ENCODE data around the gene MLLT3.

The MLLT3 gene

GRCh38 chr9:20618361-20618802 is 3.9 kb downstream of the MLLT3 start:
- no peaks in the 10 kb centered on the region for H3K9me3 Mint-ChIP-seq
- no peak overlapping the region for H3K4me3 Mint-ChIP-seq
- peaks cover 34% of the 10 kb centered on the region for H3K36me3 Mint-ChIP-seq
- no peak overlapping the region for H3K27ac Mint-ChIP-seq
- ATAC-seq: no peak
- no peak for DNase-seq (ENCODE audit: low spot score in 2 of 2)
- H3K4me1 Mint-ChIP-seq: peaks cover 36% of the 10 kb centered on the region

GRCh38 chr9:20616808-20617207 is 5.5 kb downstream of the MLLT3 start:
- Mint-ChIP-seq H3K4me3 (no peak overlapping the region), H3K4me1 (peaks cover 38% of the 10 kb centered on the region), H3K27ac (no peak overlapping the region), H3K36me3 (peaks cover 22% of the 10 kb centered on the region), H3K9me3 (no peaks in the 10 kb centered on the region)
- DNase-seq (ENCODE audit: low spot score in 2 of 2) (no peak), ATAC-seq (no peak)

GRCh38 chr9:20614602-20615216 is 7.6 kb downstream of the MLLT3 start:
- Mint-ChIP-seq H3K4me1 (peaks cover 31% of the 10 kb centered on the region), H3K27ac (no peak overlapping the region), H3K9me3 (no peaks in the 10 kb centered on the region), H3K4me3 (no peak overlapping the region), H3K36me3 (peaks cover 1% of the 10 kb centered on the region)
- DNase-seq (ENCODE audit: low spot score in 2 of 2) (no peak), ATAC-seq (no peak)

GRCh38 chr9:20611691-20612287 is 10.5 kb downstream of the MLLT3 start:
- DNase-seq (ENCODE audit: low spot score in 2 of 2): no peak
- no peak for ATAC-seq
- Mint-ChIP-seq H3K4me3 (no peak overlapping the region), H3K9me3 (no peaks in the 10 kb centered on the region), H3K36me3 (no peaks in the 10 kb centered on the region), H3K4me1 (peaks cover 31% of the 10 kb centered on the region), H3K27ac (no peak overlapping the region)

GRCh38 chr9:20610591-20610990 is 11.7 kb downstream of the MLLT3 start:
- H3K9me3 Mint-ChIP-seq: no peaks in the 10 kb centered on the region

GRCh38 chr9:20608582-20608981 is 13.7 kb downstream of the MLLT3 start:
- ATAC-seq (no peak), DNase-seq (ENCODE audit: low spot score in 2 of 2) (no peak)
- H3K36me3 Mint-ChIP-seq: no peaks in the 10 kb centered on the region
- H3K27ac Mint-ChIP-seq: no peak overlapping the region
- H3K4me3 Mint-ChIP-seq: no peak overlapping the region
- H3K4me1 Mint-ChIP-seq: peaks cover 38% of the 10 kb centered on the region
- no peaks in the 10 kb centered on the region for H3K9me3 Mint-ChIP-seq

More at GRCh38 chr9:20610591-20610990, 11.7 kb downstream of the MLLT3 start:
- no peak overlapping the region for H3K27ac Mint-ChIP-seq
- H3K36me3 Mint-ChIP-seq: no peaks in the 10 kb centered on the region
- no peak overlapping the region for H3K4me3 Mint-ChIP-seq
- ATAC-seq (no peak), DNase-seq (ENCODE audit: low spot score in 2 of 2) (no peak)
- peaks cover 39% of the 10 kb centered on the region for H3K4me1 Mint-ChIP-seq

- Mint-ChIP-seq H3K27ac (no peak overlapping the region), H3K4me1 (peaks cover 41% of the 10 kb centered on the region), H3K36me3 (no peaks in the 10 kb centered on the region), H3K4me3 (no peak overlapping the region), H3K9me3 (no peaks in the 10 kb centered on the region)
- DNase-seq (ENCODE audit: low spot score in 2 of 2): no peak
- ATAC-seq: no peak
Observed at GRCh38 chr9:20606652-20607051, 15.6 kb downstream of the MLLT3 start.

- no peak overlapping the region for H3K27ac Mint-ChIP-seq
- peak overlapping the region; percentile 6 for H3K4me3 Mint-ChIP-seq
- no peak for ATAC-seq
- no peak for DNase-seq (ENCODE audit: low spot score in 2 of 2)
- H3K36me3 Mint-ChIP-seq: no peaks in the 10 kb centered on the region
- H3K4me1 Mint-ChIP-seq: peaks cover 39% of the 10 kb centered on the region
- H3K9me3 Mint-ChIP-seq: no peaks in the 10 kb centered on the region
Observed at GRCh38 chr9:20604562-20604961, 17.7 kb downstream of the MLLT3 start.

GRCh38 chr9:20603524-20604268 is 18.6 kb downstream of the MLLT3 start:
- no peak overlapping the region for H3K4me3 Mint-ChIP-seq
- peaks cover 36% of the 10 kb centered on the region for H3K4me1 Mint-ChIP-seq

GRCh38 chr9:20601292-20601691 is 21.0 kb downstream of the MLLT3 start:
- Mint-ChIP-seq H3K4me3 (no peak overlapping the region), H3K36me3 (no peaks in the 10 kb centered on the region), H3K27ac (no peak overlapping the region), H3K9me3 (no peaks in the 10 kb centered on the region), H3K4me1 (peaks cover 28% of the 10 kb centered on the region)
- ATAC-seq (no peak), DNase-seq (ENCODE audit: low spot score in 2 of 2) (no peak)

More at GRCh38 chr9:20603524-20604268, 18.6 kb downstream of the MLLT3 start:
- no peak overlapping the region for H3K27ac Mint-ChIP-seq
- ATAC-seq (no peak), DNase-seq (ENCODE audit: low spot score in 2 of 2) (no peak)
- H3K9me3 Mint-ChIP-seq: no peaks in the 10 kb centered on the region
- H3K36me3 Mint-ChIP-seq: no peaks in the 10 kb centered on the region

- ATAC-seq (no peak), DNase-seq (ENCODE audit: low spot score in 2 of 2) (no peak)
- Mint-ChIP-seq H3K4me1 (peaks cover 29% of the 10 kb centered on the region), H3K27ac (no peak overlapping the region), H3K36me3 (no peaks in the 10 kb centered on the region), H3K9me3 (no peaks in the 10 kb centered on the region), H3K4me3 (no peak overlapping the region)
Observed at GRCh38 chr9:20599195-20599594, 23.1 kb downstream of the MLLT3 start.

GRCh38 chr9:20598367-20598766 is 23.9 kb downstream of the MLLT3 start:
- DNase-seq (ENCODE audit: low spot score in 2 of 2) (no peak), ATAC-seq (no peak)
- Mint-ChIP-seq H3K36me3 (no peaks in the 10 kb centered on the region), H3K27ac (no peak overlapping the region), H3K4me3 (no peak overlapping the region), H3K4me1 (peaks cover 30% of the 10 kb centered on the region), H3K9me3 (no peaks in the 10 kb centered on the region)

GRCh38 chr9:20597862-20598261 is 24.4 kb downstream of the MLLT3 start:
- ATAC-seq (no peak), DNase-seq (ENCODE audit: low spot score in 2 of 2) (no peak)
- no peak overlapping the region for H3K4me3 Mint-ChIP-seq
- no peaks in the 10 kb centered on the region for H3K36me3 Mint-ChIP-seq
- H3K9me3 Mint-ChIP-seq: no peaks in the 10 kb centered on the region
- peaks cover 26% of the 10 kb centered on the region for H3K4me1 Mint-ChIP-seq
- no peak overlapping the region for H3K27ac Mint-ChIP-seq

- Mint-ChIP-seq H3K36me3 (no peaks in the 10 kb centered on the region), H3K4me3 (no peak overlapping the region), H3K4me1 (peaks cover 21% of the 10 kb centered on the region), H3K27ac (no peak overlapping the region), H3K9me3 (no peaks in the 10 kb centered on the region)
- DNase-seq (ENCODE audit: low spot score in 2 of 2): no peak
- ATAC-seq: no peak
Observed at GRCh38 chr9:20594608-20595007, 27.7 kb downstream of the MLLT3 start.

- no peaks in the 10 kb centered on the region for H3K36me3 Mint-ChIP-seq
- DNase-seq (ENCODE audit: low spot score in 2 of 2) (no peak), ATAC-seq (no peak)
- H3K4me3 Mint-ChIP-seq: no peak overlapping the region
- no peak overlapping the region for H3K27ac Mint-ChIP-seq
- peaks cover 21% of the 10 kb centered on the region for H3K4me1 Mint-ChIP-seq
- no peaks in the 10 kb centered on the region for H3K9me3 Mint-ChIP-seq
Observed at GRCh38 chr9:20593537-20593936, 28.8 kb downstream of the MLLT3 start.

- Mint-ChIP-seq H3K9me3 (no peaks in the 10 kb centered on the region), H3K27ac (no peak overlapping the region), H3K4me1 (peaks cover 17% of the 10 kb centered on the region), H3K36me3 (no peaks in the 10 kb centered on the region), H3K4me3 (no peak overlapping the region)
- DNase-seq (ENCODE audit: low spot score in 2 of 2): no peak
- no peak for ATAC-seq
Observed at GRCh38 chr9:20593105-20593504, 29.2 kb downstream of the MLLT3 start.
